ENCODE data around the gene TMCC2. TPM values are rescaled to one million over a fixed set of nuclear protein-coding genes. Genes with fewer than 3 reads are reported as not detected.

Gene TMCC2
- total RNA-seq, 1 donor from 2014 or later = 5.6 TPM

DNA sequence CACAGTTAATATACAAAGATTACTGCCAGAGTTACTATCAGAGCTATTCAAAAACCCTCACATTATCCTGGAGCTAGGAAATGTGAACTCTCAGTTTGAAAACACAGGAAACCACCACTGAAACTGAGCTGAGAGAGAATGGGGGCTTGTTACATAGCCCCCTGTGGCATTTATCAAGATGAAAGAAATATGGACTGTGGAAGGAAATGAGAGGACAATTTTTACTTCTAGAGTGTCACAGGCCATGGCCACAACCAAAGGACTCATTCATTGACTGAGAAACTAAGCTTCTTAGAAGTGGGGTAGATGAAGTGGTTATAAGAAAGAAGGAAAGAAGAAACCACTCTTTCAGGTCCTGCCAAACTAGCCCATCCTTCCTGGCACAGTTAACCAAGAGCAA lies 41.6 kb upstream of the TMCC2 start:
- Mint-ChIP-seq H3K4me1 (ENCODE audit: unreplicated experiment) (peaks cover 49% of the 10 kb centered on the region), H3K4me3 (ENCODE audit: unreplicated experiment) (no peak overlapping the region), H3K36me3 (ENCODE audit: low read depth, unreplicated experiment) (no peaks in the 10 kb centered on the region)

DNA sequence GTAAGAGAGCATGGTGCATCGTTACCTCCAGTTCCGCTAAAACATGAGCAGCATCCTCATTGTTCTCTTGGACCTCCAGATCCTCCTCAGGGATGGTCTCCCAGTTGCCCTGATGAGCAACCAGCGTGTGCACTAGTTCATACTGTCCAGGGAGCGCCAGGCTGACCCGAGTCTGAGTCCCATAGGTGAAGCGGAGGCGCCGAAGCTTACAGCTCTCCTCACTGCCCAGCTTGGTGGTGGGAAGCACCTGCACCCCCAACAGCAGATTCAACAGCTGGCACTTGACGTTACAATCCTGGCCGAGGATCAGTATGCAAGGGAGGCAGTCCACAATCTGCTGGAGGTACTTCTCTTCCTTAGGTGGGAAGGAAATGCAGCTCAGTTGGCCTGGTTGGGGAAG lies 40.3 kb upstream of the TMCC2 start:
- Mint-ChIP-seq H3K36me3 (ENCODE audit: low read depth, unreplicated experiment) (no peaks in the 10 kb centered on the region), H3K4me1 (ENCODE audit: unreplicated experiment) (peaks cover 49% of the 10 kb centered on the region), H3K27me3 (ENCODE audit: unreplicated experiment) (peaks cover 2% of the 10 kb centered on the region), H3K4me3 (ENCODE audit: unreplicated experiment) (no peak overlapping the region), H3K9me3 (ENCODE audit: unreplicated experiment) (no peaks in the 10 kb centered on the region), H3K27ac (ENCODE audit: unreplicated experiment) (no peak overlapping the region)
- DNase-seq (ENCODE audit: low spot score) = no peak
- TF ChIP-seq, protein P1, sequence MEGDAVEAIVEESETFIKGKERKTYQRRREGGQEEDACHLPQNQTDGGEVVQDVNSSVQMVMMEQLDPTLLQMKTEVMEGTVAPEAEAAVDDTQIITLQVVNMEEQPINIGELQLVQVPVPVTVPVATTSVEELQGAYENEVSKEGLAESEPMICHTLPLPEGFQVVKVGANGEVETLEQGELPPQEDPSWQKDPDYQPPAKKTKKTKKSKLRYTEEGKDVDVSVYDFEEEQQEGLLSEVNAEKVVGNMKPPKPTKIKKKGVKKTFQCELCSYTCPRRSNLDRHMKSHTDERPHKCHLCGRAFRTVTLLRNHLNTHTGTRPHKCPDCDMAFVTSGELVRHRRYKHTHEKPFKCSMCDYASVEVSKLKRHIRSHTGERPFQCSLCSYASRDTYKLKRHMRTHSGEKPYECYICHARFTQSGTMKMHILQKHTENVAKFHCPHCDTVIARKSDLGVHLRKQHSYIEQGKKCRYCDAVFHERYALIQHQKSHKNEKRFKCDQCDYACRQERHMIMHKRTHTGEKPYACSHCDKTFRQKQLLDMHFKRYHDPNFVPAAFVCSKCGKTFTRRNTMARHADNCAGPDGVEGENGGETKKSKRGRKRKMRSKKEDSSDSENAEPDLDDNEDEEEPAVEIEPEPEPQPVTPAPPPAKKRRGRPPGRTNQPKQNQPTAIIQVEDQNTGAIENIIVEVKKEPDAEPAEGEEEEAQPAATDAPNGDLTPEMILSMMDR (IDR thresholded peaks at IDR 0.05; ENCODE audit: unreplicated experiment) = no peak

More for the DNA sequence above, 41.6 kb upstream of the TMCC2 start:
- TF ChIP-seq, protein P1 (IDR thresholded peaks at IDR 0.05; ENCODE audit: unreplicated experiment) = no peak
- DNase-seq (ENCODE audit: low spot score) = no peak
- Mint-ChIP-seq H3K27me3 (ENCODE audit: unreplicated experiment) (peaks cover 2% of the 10 kb centered on the region), H3K27ac (ENCODE audit: unreplicated experiment) (no peak overlapping the region), H3K9me3 (ENCODE audit: unreplicated experiment) (no peaks in the 10 kb centered on the region)

DNA sequence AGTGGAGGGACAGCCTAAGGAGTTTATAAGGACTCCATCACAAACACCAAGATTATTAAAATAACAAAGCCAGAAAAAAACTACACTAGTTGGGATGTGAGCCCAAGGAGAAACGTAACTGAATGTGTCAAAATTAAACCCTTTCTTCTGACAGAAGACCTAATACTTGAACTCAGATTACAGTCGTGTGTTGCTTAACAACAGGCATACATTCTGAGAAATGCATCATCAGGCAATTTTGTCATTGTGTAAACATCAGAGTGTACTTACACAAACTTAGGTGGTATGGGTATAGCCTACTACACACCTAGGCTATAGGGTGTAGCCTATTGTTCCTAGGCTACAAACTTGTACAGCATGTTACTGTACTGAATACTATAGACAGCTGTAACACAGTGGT lies 39.6 kb upstream of the TMCC2 start:
- Mint-ChIP-seq H3K4me1 (ENCODE audit: unreplicated experiment) (peaks cover 44% of the 10 kb centered on the region), H3K36me3 (ENCODE audit: low read depth, unreplicated experiment) (no peaks in the 10 kb centered on the region), H3K4me3 (ENCODE audit: unreplicated experiment) (no peak overlapping the region), H3K9me3 (ENCODE audit: unreplicated experiment) (no peaks in the 10 kb centered on the region), H3K27me3 (ENCODE audit: unreplicated experiment) (peaks cover 2% of the 10 kb centered on the region), H3K27ac (ENCODE audit: unreplicated experiment) (no peak overlapping the region)
- TF ChIP-seq, protein P1 (IDR thresholded peaks at IDR 0.05; ENCODE audit: unreplicated experiment) = no peak
- no peak for DNase-seq (ENCODE audit: low spot score)

DNA sequence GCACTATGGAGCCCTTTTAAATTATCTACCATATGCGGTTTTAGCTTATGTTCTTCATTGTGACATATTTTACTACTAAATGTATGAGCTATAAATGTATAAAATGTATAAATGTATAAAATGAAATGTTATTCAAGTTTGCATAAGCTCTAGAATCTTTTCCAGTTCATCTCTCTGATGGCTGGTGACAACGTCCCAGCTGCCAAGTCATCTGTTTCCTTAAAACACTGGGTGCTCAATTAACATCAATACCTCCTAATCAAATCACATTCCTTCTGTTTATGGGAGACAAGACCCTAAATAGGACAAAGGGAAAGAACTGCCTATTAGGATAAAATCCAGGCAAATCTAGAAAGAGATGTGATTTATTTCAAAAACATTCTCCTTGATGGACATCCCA lies 39.1 kb upstream of the TMCC2 start:
- Mint-ChIP-seq H3K36me3 (ENCODE audit: low read depth, unreplicated experiment) (no peaks in the 10 kb centered on the region), H3K4me3 (ENCODE audit: unreplicated experiment) (no peak overlapping the region), H3K4me1 (ENCODE audit: unreplicated experiment) (peaks cover 39% of the 10 kb centered on the region), H3K9me3 (ENCODE audit: unreplicated experiment) (no peaks in the 10 kb centered on the region), H3K27me3 (ENCODE audit: unreplicated experiment) (peaks cover 2% of the 10 kb centered on the region), H3K27ac (ENCODE audit: unreplicated experiment) (no peak overlapping the region)
- no peak for DNase-seq (ENCODE audit: low spot score)
- TF ChIP-seq, protein P1 (IDR thresholded peaks at IDR 0.05; ENCODE audit: unreplicated experiment) = no peak

DNA sequence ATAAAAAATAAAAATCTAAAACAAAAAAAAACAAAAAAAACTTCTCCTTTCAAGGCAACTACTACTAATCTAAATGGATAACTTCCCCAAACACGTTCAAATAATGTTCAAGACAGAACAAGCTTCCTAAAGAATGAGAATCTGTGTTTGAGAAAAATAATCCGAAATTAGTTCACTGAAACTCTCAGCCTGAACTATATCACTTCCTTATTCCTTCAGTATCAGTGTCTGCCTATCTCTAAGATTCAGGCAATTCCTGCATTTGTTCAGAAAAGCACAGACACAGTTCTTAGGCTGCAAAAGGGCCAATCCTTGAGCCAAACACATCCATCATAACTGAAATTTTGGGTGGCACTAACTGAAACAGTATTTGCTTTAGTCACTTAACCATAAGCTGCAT lies 38.6 kb upstream of the TMCC2 start:
- peaks cover 2% of the 10 kb centered on the region for H3K27me3 Mint-ChIP-seq (ENCODE audit: unreplicated experiment)
- H3K9me3 Mint-ChIP-seq (ENCODE audit: unreplicated experiment) = no peaks in the 10 kb centered on the region
- peaks cover 34% of the 10 kb centered on the region for H3K4me1 Mint-ChIP-seq (ENCODE audit: unreplicated experiment)
- peak overlapping the region; percentile 21 for H3K4me3 Mint-ChIP-seq (ENCODE audit: unreplicated experiment)
- no peak for DNase-seq (ENCODE audit: low spot score)
- H3K27ac Mint-ChIP-seq (ENCODE audit: unreplicated experiment) = no peak overlapping the region
- no peaks in the 10 kb centered on the region for H3K36me3 Mint-ChIP-seq (ENCODE audit: low read depth, unreplicated experiment)
- TF ChIP-seq, protein P1 (IDR thresholded peaks at IDR 0.05; ENCODE audit: unreplicated experiment) = no peak

Data from endothelial cell (in vitro differentiated cells).